NCI-H82 treated with DMSO at 0.1 percent for 48 hours (cell line): Measurements from ENCODE around the gene ADAMTSL1.
A peak's percentile ranks its signal among the peaks of the same experiment; 100 is the strongest.

ENCODE experiments used
- DNase-seq: peaks from one replicate; lab custom pipeline; 2025; ENCODE audit not compliant: unreplicated experiment; lab: John Stamatoyannopoulos, UW

ADAMTSL1 gene

GRCh38 chr9:18891946-18892670, 418.2 kb downstream of the ADAMTSL1 start:
- DNase-seq, result peak; percentile 21

GRCh38 chr9:18893046-18893445, 419.1 kb downstream of the ADAMTSL1 start:
- DNase-seq, result no peak

GRCh38 chr9:18893491-18893890, 419.5 kb downstream of the ADAMTSL1 start:
- DNase-seq, result no peak

- DNase-seq, result no peak
These were observed 422.1 kb downstream of the ADAMTSL1 start for GRCh38 chr9:18896004-18896403.

GRCh38 chr9:18896531-18897179, 422.7 kb downstream of the ADAMTSL1 start:
- no peak for DNase-seq

GRCh38 chr9:18903450-18903849, 429.5 kb downstream of the ADAMTSL1 start:
- no peak for DNase-seq

GRCh38 chr9:18905028-18905882, 431.3 kb downstream of the ADAMTSL1 start:
- no peak for DNase-seq

- no peak for DNase-seq
These were observed 432.1 kb downstream of the ADAMTSL1 start for GRCh38 chr9:18905883-18906629.

GRCh38 chr9:18906656-18907395, 432.9 kb downstream of the ADAMTSL1 start:
- no peak for DNase-seq

- no peak for DNase-seq
These were observed 434.1 kb downstream of the ADAMTSL1 start for GRCh38 chr9:18907927-18908625.

- DNase-seq, result no peak
These were observed 435.4 kb downstream of the ADAMTSL1 start for GRCh38 chr9:18909140-18910018.

- no peak for DNase-seq
These were observed 436.5 kb downstream of the ADAMTSL1 start for GRCh38 chr9:18910435-18910834.

- no peak for DNase-seq
These were observed 437.0 kb downstream of the ADAMTSL1 start for GRCh38 chr9:18910916-18911315.

- DNase-seq, result no peak
These were observed 437.9 kb downstream of the ADAMTSL1 start for GRCh38 chr9:18911714-18912342.

GRCh38 chr9:18920141-18921084, 446.5 kb downstream of the ADAMTSL1 start:
- no peak for DNase-seq

GRCh38 chr9:18921366-18922075, 447.6 kb downstream of the ADAMTSL1 start:
- DNase-seq, result no peak
